HepG2 (cell line): ENCODE results near the gene PCGF3. TPM values are rescaled to one million over a fixed set of nuclear protein-coding genes. Genes with fewer than 3 reads are reported as not detected.

Source experiments
- ATAC-seq: fragments of 200-7000 bp; cut with Tn5 transposase; 3 replicates; pipeline ENCODE4 v1.9.1; 2020; ENCODE audit warnings: mild to moderate bottlenecking, moderate library complexity
- BruUV-seq: library from RNA; stranded (reverse); fragments of 400-500 nt; replicated peaks from 2 replicates; lab custom pipeline; 2021; lab: Mats Ljungman, UMichigan
- CTCF ChIA-PET: fragments of 300-600 bp; formaldehyde crosslinking; extraction: SDS; loops from one replicate; lab custom pipeline; 2021; ENCODE audit warnings: low total read pairs, inconsistent platforms, low intra/inter-chr PET ratio; lab: Yijun Ruan, JAX
- POLR2A ChIA-PET: fragments of 350-600 bp; sonication (Branson Sonifier 250); formaldehyde crosslinking; loops from one replicate; lab custom pipeline; 2020; ENCODE audit warnings: antibody characterized with exemption, inconsistent platforms; lab: Yijun Ruan, JAX
- DNase-seq: peaks from one replicate; pipeline ENCODE4 v3.0.0-alpha.2; 2015; ENCODE audit warnings: low spot score
- FAIRE-seq: peaks from 3 replicates; lab custom pipeline; 2011; peaks lifted over from hg19 to GRCh38; lab: Jason Lieb, UNC
- H2AFZ ChIP-seq: one replicate; pipeline ENCODE4 v1.6.1; 2011; ENCODE audit warnings: low read length, inconsistent platforms
- H3K27ac ChIP-seq: fragments of 300-600 bp; 3 replicates; pipeline ENCODE4 v1.8.0; 2011; ENCODE audit warnings: mixed run types, mild to moderate bottlenecking, mixed read lengths, low read length, inconsistent platforms; ENCODE audit not compliant: insufficient read depth; ENCODE audit errors: extremely low read length
- H3K27me3 ChIP-seq, 2 experiments: fragments of 200-600 bp in 1 of 2; 2 replicates in 1 of 2; 3 replicates in 1 of 2; pipeline versions ENCODE4 v1.6.0 to v1.8.0; 2011; ENCODE audit warnings: low read length in 2 of 2, mild to moderate bottlenecking in 2 of 2, moderate library complexity in 2 of 2, inconsistent platforms in 1 of 2; ENCODE audit not compliant: insufficient read depth in 2 of 2, control insufficient read depth in 1 of 2
- H3K36me3 ChIP-seq, 2 experiments: fragments of 200-600 bp in 1 of 2; replicated peaks in 1 of 2; 2 replicates in 1 of 2; 3 replicates in 1 of 2; pipeline versions ENCODE4 v1.5.1 to v1.8.0; 2011; ENCODE audit warnings: low read length in 2 of 2, inconsistent platforms in 1 of 2; ENCODE audit not compliant: insufficient read depth in 2 of 2, control insufficient read depth in 1 of 2
- H3K4me1 ChIP-seq: 2 replicates; pipeline ENCODE4 v1.5.1; 2012; ENCODE audit warnings: low read length, inconsistent platforms; ENCODE audit not compliant: insufficient read depth
- H3K4me2 ChIP-seq: 2 replicates; pipeline ENCODE4 v1.6.0; 2011; ENCODE audit warnings: low read depth, low read length, inconsistent platforms
- H3K4me3 ChIP-seq, 3 experiments: fragments of 200-600 bp in 1 of 3; sonication (generic), shearing (Covaris generic) in 1 of 3; replicated peaks in 1 of 3; 2 replicates each; pipeline ENCODE4 v1.5.1; 2011 to 2016; ENCODE audit warnings: low read length in 3 of 3, inconsistent platforms in 2 of 3, low read depth in 2 of 3, mild to moderate bottlenecking in 2 of 3, control low read depth in 1 of 3, mixed read lengths in 1 of 3; ENCODE audit not compliant: insufficient read depth in 1 of 3
- H3K79me2 ChIP-seq: one replicate; pipeline ENCODE4 v1.6.1; 2011; ENCODE audit warnings: low read length, inconsistent platforms; ENCODE audit not compliant: insufficient read depth
- H3K9ac ChIP-seq: 2 replicates; pipeline ENCODE4 v1.6.0; 2011; ENCODE audit warnings: mild to moderate bottlenecking, low read depth, low read length, inconsistent platforms; ENCODE audit not compliant: insufficient read depth
- H3K9me3 ChIP-seq: 2 replicates; pipeline ENCODE4 v1.5.1; 2012; ENCODE audit warnings: mild to moderate bottlenecking, low read length
- H4K20me1 ChIP-seq: 2 replicates; pipeline ENCODE4 v1.6.0; 2011; ENCODE audit warnings: inconsistent platforms, mild to moderate bottlenecking, low read length, moderate library complexity; ENCODE audit not compliant: insufficient read depth
- AGO1 ChIP-seq: fragments of 200-400 bp; formaldehyde crosslinking; IDR thresholded peaks from 2 replicates; pipeline ENCODE4 v1.6.1; 2017; ENCODE audit warnings: mild to moderate bottlenecking, low read depth, low read length, moderate library complexity; ENCODE audit not compliant: poor library complexity, severe bottlenecking
- AGO2 ChIP-seq: fragments of 200-400 bp; formaldehyde crosslinking; optimal IDR thresholded peaks from 2 replicates; pipeline ENCODE3; 2017; ENCODE audit warnings: mild to moderate bottlenecking, low read depth, low read length, moderate library complexity
- GABPB1 ChIP-seq: IDR thresholded peaks from 2 replicates; pipeline ENCODE4 v1.6.1; 2016; ENCODE audit warnings: mild to moderate bottlenecking, missing genetic modification reagents, moderate library complexity, missing compliant biosample characterization
- PCBP2 ChIP-seq: fragments of 200-400 bp; formaldehyde crosslinking; optimal IDR thresholded peaks from 2 replicates; pipeline ENCODE3; 2018; ENCODE audit warnings: low read length, low read depth; ENCODE audit not compliant: poor library complexity, severe bottlenecking
- WGBS: methylation state at CpG from one replicate; pipeline ENCODE4 v1.1.6; 2017; ENCODE audit warnings: low lambda C conversion rate; 5-methylcytosine and 5-hydroxymethylcytosine counted together
- in situ Hi-C: cut with HindIII; loops from 2 replicates; pipeline ENCODE4 v1.10.0; 2017; ENCODE audit warnings: low pct_unique_long_range_greater_than_20kb; ENCODE audit not compliant: extremely low pct_ligation_motif_present
- intact Hi-C: fragments of 100-400 bp; cut with micrococcal nuclease; formaldehyde crosslinking; loops from one replicate; pipeline ENCODE4 v1.10.0; 2022; ENCODE audit not compliant: unreplicated experiment
- polyA plus RNA-seq, 8 experiments: library from polyadenylated mRNA; depleted of rRNA in 3 of 8; stranded (reverse) in 7 of 8; unstranded in 1 of 8; fragments of >200 nt; fragmentation: Illumina TruSeq in 4 of 8; extraction: Trizol in 4 of 8; gene quantifications; 2 replicates each; pipeline versions ENCODE4 v1.2.1 to v1.2.3, GENCODE V29; 2011 to 2016; ENCODE audit warnings: low read depth in 4 of 8, missing spikeins in 1 of 8, mixed read lengths in 1 of 8; ENCODE audit not compliant: insufficient read depth in 1 of 8
- total RNA-seq, 5 experiments: library from RNA; depleted of rRNA; stranded (reverse); fragments of >200 nt; fragmentation: Illumina TruSeq; extraction: Trizol; gene quantifications; 2 replicates each; pipeline ENCODE4 v1.2.3, GENCODE V29; 2016; ENCODE audit warnings: low read depth in 1 of 5
- TF ChIP-seq, protein P1 (sequence below): sonication (generic); formaldehyde crosslinking; IDR thresholded peaks from 2 replicates; pipeline ENCODE4 v1.8.1; 2022; ENCODE audit warnings: low read depth, mild to moderate bottlenecking, missing genetic modification reagents
- TF ChIP-seq, protein P2 (sequence below): sonication (generic); formaldehyde crosslinking; IDR thresholded peaks from 2 replicates; pipeline ENCODE4 v1.4.0; 2020; ENCODE audit warnings: missing genetic modification reagents

Gene PCGF3
- total and polyA plus RNA-seq, 2 of the 13 experiments (the other 11 are each of a cell fraction or from before 2014, with no cell fraction given): 28.6 to 66.2 TPM

DNA sequence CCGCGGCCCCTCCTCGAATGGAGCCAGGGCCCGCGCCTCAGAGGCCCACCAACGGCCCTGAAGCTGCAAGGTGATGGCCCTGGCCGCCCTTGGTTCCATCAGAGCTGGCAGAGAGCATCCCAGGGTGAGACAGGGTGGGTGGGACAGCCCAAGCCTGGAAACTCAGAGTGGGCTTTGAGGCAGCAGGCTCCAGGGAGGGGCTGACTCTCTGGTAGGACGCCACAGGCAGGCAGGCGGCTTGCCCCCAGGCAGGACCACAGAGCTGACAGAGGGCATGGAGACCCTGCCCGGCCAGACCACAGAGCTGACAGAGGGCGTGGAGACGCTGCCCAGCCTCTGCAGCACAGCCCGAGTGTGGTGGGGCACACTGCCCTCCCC, 26.5 kb upstream of the PCGF3 start:
- ChIA-PET CTCF (no interaction called here), POLR2A (interaction anchor here (1.3 kb wide), 1 partner anchor 8 kb away, joined by 7 read pairs; no protein-coding TSS in a partner anchor)
- peak overlapping the region in 1 of 3 experiments; percentile 14; a peak in 1 of 6 replicates for H3K4me3 ChIP-seq
- H3K36me3 ChIP-seq: no peaks in the 10 kb centered on the region
- no peaks in the 10 kb centered on the region for H3K27me3 ChIP-seq
- intact Hi-C loops (loop anchor here (10.0 kb wide), 1 partner anchor 204 kb away; no protein-coding TSS in a partner anchor), in situ Hi-C loops (no loop called here)
- FAIRE-seq: no peak
- no peak overlapping the region for H3K9ac ChIP-seq
- H3K4me2 ChIP-seq: peak overlapping the region; percentile 91
- H2AFZ ChIP-seq: no peak overlapping the region
- H3K79me2 ChIP-seq: peaks cover 8% of the 10 kb centered on the region
- H3K4me1 ChIP-seq: peaks cover 83% of the 10 kb centered on the region
- DNase-seq: no peak
- no TSS peak for BruUV-seq
- no peak for ATAC-seq
- no peaks in the 10 kb centered on the region for H3K9me3 ChIP-seq
- no peaks in the 10 kb centered on the region for H4K20me1 ChIP-seq
- WGBS: 71% methylated on average over 7 of the region's 13 CpGs
- H3K27ac ChIP-seq: no peak overlapping the region
- TF ChIP-seq, protein P1, sequence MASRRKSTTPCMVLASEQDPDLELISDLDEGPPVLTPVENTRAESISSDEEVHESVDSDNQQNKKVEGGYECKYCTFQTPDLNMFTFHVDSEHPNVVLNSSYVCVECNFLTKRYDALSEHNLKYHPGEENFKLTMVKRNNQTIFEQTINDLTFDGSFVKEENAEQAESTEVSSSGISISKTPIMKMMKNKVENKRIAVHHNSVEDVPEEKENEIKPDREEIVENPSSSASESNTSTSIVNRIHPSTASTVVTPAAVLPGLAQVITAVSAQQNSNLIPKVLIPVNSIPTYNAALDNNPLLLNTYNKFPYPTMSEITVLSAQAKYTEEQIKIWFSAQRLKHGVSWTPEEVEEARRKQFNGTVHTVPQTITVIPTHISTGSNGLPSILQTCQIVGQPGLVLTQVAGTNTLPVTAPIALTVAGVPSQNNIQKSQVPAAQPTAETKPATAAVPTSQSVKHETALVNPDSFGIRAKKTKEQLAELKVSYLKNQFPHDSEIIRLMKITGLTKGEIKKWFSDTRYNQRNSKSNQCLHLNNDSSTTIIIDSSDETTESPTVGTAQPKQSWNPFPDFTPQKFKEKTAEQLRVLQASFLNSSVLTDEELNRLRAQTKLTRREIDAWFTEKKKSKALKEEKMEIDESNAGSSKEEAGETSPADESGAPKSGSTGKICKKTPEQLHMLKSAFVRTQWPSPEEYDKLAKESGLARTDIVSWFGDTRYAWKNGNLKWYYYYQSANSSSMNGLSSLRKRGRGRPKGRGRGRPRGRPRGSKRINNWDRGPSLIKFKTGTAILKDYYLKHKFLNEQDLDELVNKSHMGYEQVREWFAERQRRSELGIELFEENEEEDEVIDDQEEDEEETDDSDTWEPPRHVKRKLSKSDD: no peak
- TF ChIP-seq PCBP2 (no peak), GABPB1 (0 out of 2 replicates have a peak, but pooled peaks have one; percentile 13), AGO2 (peak; percentile 81), AGO1 (peak; percentile 8)
- TF ChIP-seq, protein P2, sequence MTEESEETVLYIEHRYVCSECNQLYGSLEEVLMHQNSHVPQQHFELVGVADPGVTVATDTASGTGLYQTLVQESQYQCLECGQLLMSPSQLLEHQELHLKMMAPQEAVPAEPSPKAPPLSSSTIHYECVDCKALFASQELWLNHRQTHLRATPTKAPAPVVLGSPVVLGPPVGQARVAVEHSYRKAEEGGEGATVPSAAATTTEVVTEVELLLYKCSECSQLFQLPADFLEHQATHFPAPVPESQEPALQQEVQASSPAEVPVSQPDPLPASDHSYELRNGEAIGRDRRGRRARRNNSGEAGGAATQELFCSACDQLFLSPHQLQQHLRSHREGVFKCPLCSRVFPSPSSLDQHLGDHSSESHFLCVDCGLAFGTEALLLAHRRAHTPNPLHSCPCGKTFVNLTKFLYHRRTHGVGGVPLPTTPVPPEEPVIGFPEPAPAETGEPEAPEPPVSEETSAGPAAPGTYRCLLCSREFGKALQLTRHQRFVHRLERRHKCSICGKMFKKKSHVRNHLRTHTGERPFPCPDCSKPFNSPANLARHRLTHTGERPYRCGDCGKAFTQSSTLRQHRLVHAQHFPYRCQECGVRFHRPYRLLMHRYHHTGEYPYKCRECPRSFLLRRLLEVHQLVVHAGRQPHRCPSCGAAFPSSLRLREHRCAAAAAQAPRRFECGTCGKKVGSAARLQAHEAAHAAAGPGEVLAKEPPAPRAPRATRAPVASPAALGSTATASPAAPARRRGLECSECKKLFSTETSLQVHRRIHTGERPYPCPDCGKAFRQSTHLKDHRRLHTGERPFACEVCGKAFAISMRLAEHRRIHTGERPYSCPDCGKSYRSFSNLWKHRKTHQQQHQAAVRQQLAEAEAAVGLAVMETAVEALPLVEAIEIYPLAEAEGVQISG (CRISPR knock-in tag): 0 out of 2 replicates have a peak, but pooled peaks have one; percentile 19
- TF ChIP-seq, all 625 proteins: peak for 4
